HepG2 (cell line): ENCODE results near the gene HEXIM1. TPM values are rescaled to one million over a fixed set of nuclear protein-coding genes. Genes with fewer than 3 reads are reported as not detected.
A peak's percentile ranks its signal among the peaks of the same experiment; 100 is the strongest.

ENCODE experiments used
- ATAC-seq: fragments of 200-7000 bp; cut with Tn5 transposase; 3 replicates; pipeline ENCODE4 v1.9.1; 2020; ENCODE audit warnings: mild to moderate bottlenecking, moderate library complexity
- BruUV-seq: library from RNA; stranded (reverse); fragments of 400-500 nt; replicated peaks from 2 replicates; lab custom pipeline; 2021; lab: Mats Ljungman, UMichigan
- CTCF ChIA-PET: fragments of 300-600 bp; formaldehyde crosslinking; extraction: SDS; loops from one replicate; lab custom pipeline; 2021; ENCODE audit warnings: low total read pairs, inconsistent platforms, low intra/inter-chr PET ratio; lab: Yijun Ruan, JAX
- POLR2A ChIA-PET: fragments of 350-600 bp; sonication (Branson Sonifier 250); formaldehyde crosslinking; loops from one replicate; lab custom pipeline; 2020; ENCODE audit warnings: antibody characterized with exemption, inconsistent platforms; lab: Yijun Ruan, JAX
- DNase-seq: peaks from one replicate; pipeline ENCODE4 v3.0.0-alpha.2; 2015; ENCODE audit warnings: low spot score
- FAIRE-seq: peaks from 3 replicates; lab custom pipeline; 2011; peaks lifted over from hg19 to GRCh38; lab: Jason Lieb, UNC
- H2AFZ ChIP-seq: one replicate; pipeline ENCODE4 v1.6.1; 2011; ENCODE audit warnings: low read length, inconsistent platforms
- H3K27ac ChIP-seq: fragments of 300-600 bp; 3 replicates; pipeline ENCODE4 v1.8.0; 2011; ENCODE audit warnings: mixed run types, mild to moderate bottlenecking, mixed read lengths, low read length, inconsistent platforms; ENCODE audit not compliant: insufficient read depth; ENCODE audit errors: extremely low read length
- H3K27me3 ChIP-seq, 2 experiments: fragments of 200-600 bp in 1 of 2; 2 replicates in 1 of 2; 3 replicates in 1 of 2; pipeline versions ENCODE4 v1.6.0 to v1.8.0; 2011; ENCODE audit warnings: low read length in 2 of 2, mild to moderate bottlenecking in 2 of 2, moderate library complexity in 2 of 2, inconsistent platforms in 1 of 2; ENCODE audit not compliant: insufficient read depth in 2 of 2, control insufficient read depth in 1 of 2
- H3K36me3 ChIP-seq, 2 experiments: fragments of 200-600 bp in 1 of 2; replicated peaks in 1 of 2; 2 replicates in 1 of 2; 3 replicates in 1 of 2; pipeline versions ENCODE4 v1.5.1 to v1.8.0; 2011; ENCODE audit warnings: low read length in 2 of 2, inconsistent platforms in 1 of 2; ENCODE audit not compliant: insufficient read depth in 2 of 2, control insufficient read depth in 1 of 2
- H3K4me1 ChIP-seq: 2 replicates; pipeline ENCODE4 v1.5.1; 2012; ENCODE audit warnings: low read length, inconsistent platforms; ENCODE audit not compliant: insufficient read depth
- H3K4me2 ChIP-seq: 2 replicates; pipeline ENCODE4 v1.6.0; 2011; ENCODE audit warnings: low read depth, low read length, inconsistent platforms
- H3K4me3 ChIP-seq, 3 experiments: fragments of 200-600 bp in 1 of 3; sonication (generic), shearing (Covaris generic) in 1 of 3; replicated peaks in 1 of 3; 2 replicates each; pipeline ENCODE4 v1.5.1; 2011 to 2016; ENCODE audit warnings: low read length in 3 of 3, inconsistent platforms in 2 of 3, low read depth in 2 of 3, mild to moderate bottlenecking in 2 of 3, control low read depth in 1 of 3, mixed read lengths in 1 of 3; ENCODE audit not compliant: insufficient read depth in 1 of 3
- H3K79me2 ChIP-seq: one replicate; pipeline ENCODE4 v1.6.1; 2011; ENCODE audit warnings: low read length, inconsistent platforms; ENCODE audit not compliant: insufficient read depth
- H3K9ac ChIP-seq: 2 replicates; pipeline ENCODE4 v1.6.0; 2011; ENCODE audit warnings: mild to moderate bottlenecking, low read depth, low read length, inconsistent platforms; ENCODE audit not compliant: insufficient read depth
- H3K9me3 ChIP-seq: 2 replicates; pipeline ENCODE4 v1.5.1; 2012; ENCODE audit warnings: mild to moderate bottlenecking, low read length
- H4K20me1 ChIP-seq: 2 replicates; pipeline ENCODE4 v1.6.0; 2011; ENCODE audit warnings: inconsistent platforms, mild to moderate bottlenecking, low read length, moderate library complexity; ENCODE audit not compliant: insufficient read depth
- CSRNP2 ChIP-seq: sonication (generic); formaldehyde crosslinking; conservative IDR thresholded peaks from 2 replicates; pipeline ENCODE4 v1.8.0; 2022; ENCODE audit warnings: low read depth, missing genetic modification reagents
- MLXIP ChIP-seq: sonication (generic); formaldehyde crosslinking; IDR thresholded peaks from 2 replicates; pipeline ENCODE4 v1.9.0; 2021; ENCODE audit warnings: missing genetic modification reagents, borderline replicate concordance
- PPARG ChIP-seq: conservative IDR thresholded peaks from 2 replicates; pipeline ENCODE4 v1.6.1; 2016; ENCODE audit warnings: missing biosample characterization, missing genetic modification reagents
- PRDM15 ChIP-seq: sonication (generic); formaldehyde crosslinking; IDR thresholded peaks from 2 replicates; pipeline ENCODE4 v1.4.0; 2020; ENCODE audit warnings: missing genetic modification reagents
- THAP11 ChIP-seq: IDR thresholded peaks from 2 replicates; pipeline ENCODE4 v1.6.1; 2016; ENCODE audit warnings: missing biosample characterization, missing genetic modification reagents
- ZNF143 ChIP-seq: sonication (generic); formaldehyde crosslinking; IDR thresholded peaks from 2 replicates; pipeline ENCODE4 v1.4.0; 2020; ENCODE audit warnings: missing genetic modification reagents
- ZNF275 ChIP-seq: sonication (generic); formaldehyde crosslinking; IDR thresholded peaks from 2 replicates; pipeline ENCODE4 v1.8.0; 2022; ENCODE audit warnings: missing genetic modification reagents, mild to moderate bottlenecking, inconsistent platforms, borderline replicate concordance
- ZNF567 ChIP-seq: sonication (generic); formaldehyde crosslinking; IDR thresholded peaks from 2 replicates; pipeline ENCODE4 v1.8.1; 2023; ENCODE audit warnings: mild to moderate bottlenecking, missing genetic modification reagents, borderline replicate concordance
- ZNF883 ChIP-seq: sonication (generic); formaldehyde crosslinking; IDR thresholded peaks from 2 replicates; pipeline ENCODE4 v1.5.1; 2020; ENCODE audit warnings: mild to moderate bottlenecking, missing genetic modification reagents; ENCODE audit errors: not compliant biosample characterization
- WGBS: methylation state at CpG from one replicate; pipeline ENCODE4 v1.1.6; 2017; ENCODE audit warnings: low lambda C conversion rate; 5-methylcytosine and 5-hydroxymethylcytosine counted together
- in situ Hi-C: cut with HindIII; loops from 2 replicates; pipeline ENCODE4 v1.10.0; 2017; ENCODE audit warnings: low pct_unique_long_range_greater_than_20kb; ENCODE audit not compliant: extremely low pct_ligation_motif_present
- intact Hi-C: fragments of 100-400 bp; cut with micrococcal nuclease; formaldehyde crosslinking; loops from one replicate; pipeline ENCODE4 v1.10.0; 2022; ENCODE audit not compliant: unreplicated experiment
- polyA plus RNA-seq, 8 experiments: library from polyadenylated mRNA; depleted of rRNA in 3 of 8; stranded (reverse) in 7 of 8; unstranded in 1 of 8; fragments of >200 nt; fragmentation: Illumina TruSeq in 4 of 8; extraction: Trizol in 4 of 8; gene quantifications; 2 replicates each; pipeline versions ENCODE4 v1.2.1 to v1.2.3, GENCODE V29; 2011 to 2016; ENCODE audit warnings: low read depth in 4 of 8, missing spikeins in 1 of 8, mixed read lengths in 1 of 8; ENCODE audit not compliant: insufficient read depth in 1 of 8
- total RNA-seq, 5 experiments: library from RNA; depleted of rRNA; stranded (reverse); fragments of >200 nt; fragmentation: Illumina TruSeq; extraction: Trizol; gene quantifications; 2 replicates each; pipeline ENCODE4 v1.2.3, GENCODE V29; 2016; ENCODE audit warnings: low read depth in 1 of 5
- TF ChIP-seq, protein P1 (sequence below): sonication (generic); formaldehyde crosslinking; IDR thresholded peaks from 2 replicates; pipeline ENCODE4 v1.5.0; 2020; ENCODE audit warnings: missing genetic modification reagents

HEXIM1 gene
- total and polyA plus RNA-seq, 2 of the 13 experiments (the other 11 are each of a cell fraction or from before 2014, with no cell fraction given), result 10.5 to 16.6 TPM

GRCh38 chr17:45149037-45149668, 878 bp downstream of the HEXIM1 start:
- peaks cover 36% of the 10 kb centered on the region for H3K79me2 ChIP-seq
- no TSS peak for BruUV-seq
- H3K9ac ChIP-seq, result peak overlapping the region; percentile 85
- in situ Hi-C loops, result loop anchor here (5.0 kb wide), 2 partner anchors 48 to 98 kb away; no protein-coding TSS in a partner anchor
- DNase-seq, result peak; percentile 87
- H3K9me3 ChIP-seq, result no peaks in the 10 kb centered on the region
- ChIA-PET CTCF (interaction anchor here (1.2 to 8.5 kb wide), 5 partner anchors 10 to 48 kb away, joined by 4 to 130 read pairs (median 10); partner anchors contain the start of genes ACBD4 and HEXIM2), POLR2A (interaction anchor here (0.6 to 19.8 kb wide), 42 partner anchors 11 to 369 kb away, joined by 3 to 2487 read pairs (median 8); partner anchors contain the start of genes ACBD4, C1QL1, DCAKD and EFTUD2)
- WGBS, result under 1% methylated on average over 32 of the region's 32 CpGs
- peak; percentile 18 for FAIRE-seq
- no peak overlapping the region for H2AFZ ChIP-seq
- H3K4me3 ChIP-seq, result peak overlapping the region; percentile 97 to 98 (median 97)
- no peaks in the 10 kb centered on the region; a peak in 1 of 5 replicates for H3K36me3 ChIP-seq
- peaks cover 24% of the 10 kb centered on the region for H3K4me1 ChIP-seq
- peak overlapping the region; percentile 95 for H3K4me2 ChIP-seq
- H3K27me3 ChIP-seq, result no peaks in the 10 kb centered on the region; a peak in 2 of 5 replicates
- intact Hi-C loops, result loop anchor here (1.0 kb wide), 1 partner anchor 48 kb away; no protein-coding TSS in a partner anchor
- H4K20me1 ChIP-seq, result peaks cover 35% of the 10 kb centered on the region
- peak overlapping the region; percentile 69 for H3K27ac ChIP-seq
- peak; percentile 71 for ATAC-seq
- no peak for TF ChIP-seq ZNF275 (CRISPR knock-in tag)
- no peak for TF ChIP-seq ZNF143
- TF ChIP-seq ZNF567, result no peak
- TF ChIP-seq ZNF883 (CRISPR knock-in tag), result no peak
- TF ChIP-seq MLXIP (CRISPR knock-in tag), result no peak
- TF ChIP-seq PRDM15 (CRISPR knock-in tag), result peak; percentile 71
- TF ChIP-seq THAP11 (CRISPR knock-in tag), result peak; percentile 75
- TF ChIP-seq PPARG (CRISPR knock-in tag), result peak; percentile 48; the same call in 1 of the 2 replicates
- 0 out of 2 replicates have a peak, but pooled peaks have one; percentile 53 for TF ChIP-seq CSRNP2 (CRISPR knock-in tag)
- TF ChIP-seq, protein P1, sequence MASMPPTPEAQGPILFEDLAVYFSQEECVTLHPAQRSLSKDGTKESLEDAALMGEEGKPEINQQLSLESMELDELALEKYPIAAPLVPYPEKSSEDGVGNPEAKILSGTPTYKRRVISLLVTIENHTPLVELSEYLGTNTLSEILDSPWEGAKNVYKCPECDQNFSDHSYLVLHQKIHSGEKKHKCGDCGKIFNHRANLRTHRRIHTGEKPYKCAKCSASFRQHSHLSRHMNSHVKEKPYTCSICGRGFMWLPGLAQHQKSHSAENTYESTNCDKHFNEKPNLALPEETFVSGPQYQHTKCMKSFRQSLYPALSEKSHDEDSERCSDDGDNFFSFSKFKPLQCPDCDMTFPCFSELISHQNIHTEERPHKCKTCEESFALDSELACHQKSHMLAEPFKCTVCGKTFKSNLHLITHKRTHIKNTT (CRISPR knock-in tag), result no peak
